NCI-H748 treated with DMSO at 0.1 percent for 48 hours (cell line): ENCODE results near the gene SPDYE18.
"Not testable (repeated sequence)": the region's sequence is repeated elsewhere in the genome, so short reads cannot be mapped to it uniquely, and the experiment has no call there.

Source experiments
- DNase-seq: peaks from one replicate; lab custom pipeline; 2025; lab: John Stamatoyannopoulos, UW

SPDYE18 gene

DNA sequence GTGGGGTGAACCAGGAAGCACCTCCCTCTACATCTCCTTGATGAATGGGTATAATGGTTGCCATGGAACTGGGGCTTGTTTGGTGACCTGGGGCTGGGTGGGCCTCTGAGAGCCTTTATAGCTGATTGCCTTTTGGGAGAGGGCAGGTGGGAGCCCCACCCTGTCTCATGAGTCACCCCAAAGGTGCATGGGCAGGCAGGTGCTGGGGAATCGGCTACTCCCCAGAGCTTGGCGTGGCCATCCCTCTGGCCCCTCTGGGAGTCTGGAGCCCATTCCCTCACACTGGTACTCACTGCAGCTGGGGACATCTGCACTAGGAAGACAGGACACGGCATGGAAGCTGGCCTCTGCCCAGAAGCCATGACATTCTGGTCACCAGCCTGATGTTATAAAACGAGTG lies at the start of gene SPDYE18:
SPDYE18 (minus strand) TSS at position 2 of the 400 bp plus-strand sequence. CDS start 2,046 bp downstream, outside the sequence.
- DNase-seq, result not testable (repeated sequence)

- DNase-seq, result not testable (repeated sequence)
Measured at GRCh38 chr7:77108362-77108761, 46.0 kb upstream of the SPDYE18 start.

GRCh38 chr7:77107659-77108058 lies 45.3 kb upstream of the SPDYE18 start:
- DNase-seq, result not testable (repeated sequence)

- not testable (repeated sequence) for DNase-seq
Measured at GRCh38 chr7:77105904-77106303, 43.5 kb upstream of the SPDYE18 start.

DNA sequence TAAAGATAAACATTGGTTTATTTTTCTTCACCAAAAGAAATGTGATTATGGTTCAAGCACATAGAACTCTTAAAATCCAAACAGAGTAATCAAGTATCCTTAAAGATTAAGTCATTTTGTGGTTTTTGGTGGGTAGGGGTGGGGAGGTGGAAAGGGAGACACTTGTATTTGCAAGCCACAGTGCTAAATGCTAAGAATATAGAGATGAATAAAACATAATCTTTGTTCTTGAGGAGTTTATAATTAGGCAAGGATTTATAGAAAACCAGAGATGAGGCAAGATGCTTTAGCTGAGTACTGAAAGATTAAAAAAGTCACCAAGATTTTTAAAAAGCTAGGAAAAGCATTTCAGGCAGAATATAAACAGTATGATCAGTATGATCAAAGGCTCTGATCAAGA lies 40.3 kb upstream of the SPDYE18 start:
- DNase-seq, result not testable (repeated sequence)

DNA sequence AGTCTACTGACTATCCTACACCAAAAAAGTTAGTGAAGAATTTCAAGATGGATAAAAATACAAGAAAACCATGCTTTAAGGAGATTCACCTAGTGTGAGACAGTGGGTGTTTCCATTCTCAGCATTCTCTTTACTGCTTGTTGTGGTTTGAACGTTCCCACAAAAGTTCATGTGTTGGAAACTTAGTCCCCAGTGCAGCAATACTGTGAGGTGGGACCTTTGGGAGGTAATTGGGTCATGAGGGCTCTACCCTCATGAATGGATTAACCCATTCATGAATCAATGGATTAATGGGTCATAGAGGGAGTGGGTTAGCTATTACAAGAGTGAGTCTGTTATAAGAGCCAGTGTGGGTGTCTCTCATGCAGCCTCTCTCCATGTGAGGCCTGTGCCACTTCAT lies 38.8 kb upstream of the SPDYE18 start:
- DNase-seq, result not testable (repeated sequence)

DNA sequence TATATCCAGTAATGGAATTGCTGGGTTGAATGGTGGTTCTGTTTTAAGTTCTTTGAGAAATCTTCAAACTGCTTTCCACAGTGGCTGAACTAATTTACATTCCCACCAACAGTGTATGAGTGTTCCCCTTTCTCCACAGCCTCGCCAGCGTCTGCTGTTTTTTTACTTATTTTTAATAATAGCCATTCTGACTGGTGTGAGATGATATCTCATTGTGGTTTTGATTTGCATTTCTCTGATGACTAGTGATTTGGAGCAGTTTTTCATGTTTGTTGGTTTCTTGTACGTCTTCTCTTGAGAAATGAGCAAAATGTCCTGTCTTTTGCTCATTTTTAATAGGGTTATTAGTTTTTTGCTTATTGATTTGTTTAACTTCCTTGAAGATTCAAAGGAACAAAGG lies 38.1 kb upstream of the SPDYE18 start:
- not testable (repeated sequence) for DNase-seq

DNA sequence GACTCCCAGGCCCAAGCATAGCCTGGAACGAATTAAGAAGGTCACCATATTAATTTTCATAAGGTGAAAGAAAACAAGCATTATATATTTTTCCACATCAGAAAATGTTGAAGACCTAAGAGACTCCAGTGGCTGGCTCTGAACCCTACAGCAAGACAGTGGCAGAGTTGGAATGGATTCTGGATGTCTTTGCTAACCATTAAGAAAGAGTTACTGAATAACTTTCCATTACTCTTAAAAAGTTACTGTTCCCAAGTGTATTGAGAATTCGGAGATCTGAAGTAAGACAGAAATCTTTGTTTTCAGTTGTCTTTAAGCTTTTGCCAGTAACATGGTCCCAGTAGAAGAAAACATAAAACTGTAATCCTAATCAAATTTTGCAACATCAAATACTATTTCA lies 29.9 kb upstream of the SPDYE18 start:
- DNase-seq, result not testable (repeated sequence)

DNA sequence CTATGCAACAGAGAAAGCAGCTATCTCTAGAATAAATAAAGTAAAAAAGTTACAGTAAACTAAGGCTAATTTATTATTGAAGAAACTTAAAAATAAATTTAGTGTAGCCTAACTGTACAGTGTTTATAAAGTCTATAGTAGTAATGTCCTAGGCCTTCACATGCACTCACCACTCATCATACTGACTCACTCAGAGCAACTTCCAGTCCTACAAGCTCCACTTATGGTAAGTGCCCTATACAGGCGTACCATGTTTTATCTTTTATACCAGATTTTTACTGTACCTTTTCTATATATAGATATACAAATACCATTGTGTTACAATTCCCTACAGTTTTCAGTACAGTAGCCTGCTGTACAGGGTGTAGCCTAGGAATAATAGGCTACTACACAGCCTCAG lies 19.8 kb upstream of the SPDYE18 start:
- not testable (repeated sequence) for DNase-seq

- DNase-seq, result not testable (repeated sequence)
Measured at GRCh38 chr7:77080236-77080635, 17.9 kb upstream of the SPDYE18 start.

DNA sequence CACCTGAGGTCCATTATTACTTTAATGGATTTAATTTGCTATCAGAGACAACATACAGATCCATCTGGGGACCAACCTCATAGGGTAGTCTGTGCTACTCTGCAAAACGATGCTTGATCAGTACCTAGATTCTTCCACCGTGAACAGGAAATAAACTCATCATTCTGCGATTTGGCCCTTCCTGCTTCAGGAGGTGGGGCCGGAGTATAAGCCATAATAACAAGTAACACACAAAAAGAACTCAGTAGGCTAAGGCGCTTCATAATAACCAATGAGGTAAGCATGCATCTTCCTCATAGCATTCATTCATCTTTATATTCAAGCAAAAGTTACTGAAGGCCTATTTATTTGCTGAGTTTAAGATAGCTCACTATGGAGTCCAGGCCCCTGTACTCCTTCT lies 17.3 kb upstream of the SPDYE18 start:
- not testable (repeated sequence) for DNase-seq

DNA sequence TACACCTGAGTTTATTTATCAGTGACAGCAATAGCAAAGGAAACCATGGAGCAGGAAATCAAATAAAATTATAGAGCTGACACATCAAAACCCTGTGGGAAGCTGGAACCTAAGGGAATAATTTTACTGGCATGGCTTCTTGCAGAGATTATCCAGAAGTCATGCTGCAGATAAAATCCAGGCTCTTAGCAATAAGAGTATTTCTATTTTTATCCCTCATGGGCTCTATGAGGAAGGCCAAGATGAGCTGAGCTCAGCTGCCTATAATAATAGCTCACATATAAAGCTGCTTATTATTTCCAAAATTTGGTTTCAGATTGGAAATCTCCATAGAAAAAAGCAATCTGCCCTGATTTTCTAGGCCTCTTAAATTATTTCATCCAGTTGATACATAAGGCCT lies 16.8 kb upstream of the SPDYE18 start:
- DNase-seq, result not testable (repeated sequence)

DNA sequence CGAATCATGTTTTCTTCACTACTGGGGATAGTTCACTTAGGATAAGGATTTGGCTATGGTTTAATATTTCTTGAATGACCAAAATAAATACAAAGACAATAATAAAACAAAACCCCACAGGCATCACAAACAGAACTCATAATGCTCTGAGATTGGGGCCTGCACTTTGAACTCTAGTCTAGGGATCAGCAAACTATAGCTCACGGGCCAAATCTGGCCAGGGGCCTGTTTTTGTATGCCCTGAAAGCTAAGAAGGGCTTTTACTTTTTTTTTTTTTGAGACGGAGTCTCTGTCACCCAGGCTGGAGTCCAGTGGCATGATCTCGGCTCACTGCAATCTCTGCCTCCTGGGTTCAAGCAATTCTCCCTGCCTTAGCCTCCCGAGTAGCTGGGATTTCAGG lies 14.7 kb upstream of the SPDYE18 start:
- DNase-seq, result not testable (repeated sequence)

DNA sequence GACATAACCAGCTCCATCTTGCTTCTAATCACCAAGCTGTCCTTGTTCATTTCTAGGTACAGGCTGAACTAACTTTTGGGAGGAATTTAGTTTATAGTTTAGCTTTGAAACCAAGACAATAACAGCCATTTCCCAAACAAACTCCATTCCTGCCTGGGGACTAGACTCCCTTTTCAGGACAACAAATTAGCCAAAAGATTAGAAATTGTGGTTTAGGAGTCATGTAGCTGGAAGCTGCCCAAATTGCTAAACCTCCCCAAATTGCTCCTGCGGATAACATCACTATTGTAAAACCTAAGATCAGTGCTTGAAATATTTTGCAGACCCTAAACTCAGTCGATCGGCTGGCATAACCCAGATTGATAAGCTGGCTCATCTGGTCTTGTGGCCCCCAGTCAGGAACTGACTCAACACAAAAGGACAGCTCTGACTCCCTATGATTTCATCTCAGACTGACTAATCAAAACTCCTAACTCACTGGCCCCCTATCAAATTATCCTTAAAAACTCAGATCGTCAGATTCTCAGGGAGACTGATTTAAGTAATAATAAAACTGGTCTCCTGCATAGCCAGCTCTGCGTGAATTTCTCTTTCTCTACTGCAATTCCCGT lies 12.5 kb upstream of the SPDYE18 start:
- not testable (repeated sequence) for DNase-seq

GRCh38 chr7:77071108-77071507 lies 8.8 kb upstream of the SPDYE18 start:
- not testable (repeated sequence) for DNase-seq

DNA sequence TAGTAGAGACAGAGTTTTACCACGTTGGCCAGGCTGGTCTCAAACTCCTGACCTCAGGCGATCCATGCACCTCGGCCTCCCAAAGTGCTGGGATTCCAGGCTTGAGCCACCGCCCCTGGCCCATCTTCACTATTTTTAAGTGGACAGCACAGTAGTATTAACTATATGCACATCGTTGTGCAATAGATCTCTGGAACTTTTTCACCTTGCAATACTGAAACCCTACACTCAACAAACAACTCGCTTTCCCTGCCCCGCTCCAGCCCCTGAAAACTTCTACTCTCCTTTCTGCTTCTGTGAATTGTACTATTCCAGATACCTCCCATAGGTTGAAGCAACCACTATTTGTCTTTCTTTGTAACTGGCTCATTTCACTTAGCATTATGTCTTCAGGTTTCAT lies 3.5 kb upstream of the SPDYE18 start:
- not testable (repeated sequence) for DNase-seq

- DNase-seq, result not testable (repeated sequence)
Measured at GRCh38 chr7:77063732-77064131, 1.4 kb upstream of the SPDYE18 start.

GRCh38 chr7:77032261-77032660 lies 30.1 kb downstream of the SPDYE18 start, which contains the start of gene SPDYE17:
Gene SPDYE17, minus strand, starts transcription at chr7:77032361. Its CDS starts 1,791 bp downstream, at chr7:77030570.
- DNase-seq, result not testable (repeated sequence)

DNA sequence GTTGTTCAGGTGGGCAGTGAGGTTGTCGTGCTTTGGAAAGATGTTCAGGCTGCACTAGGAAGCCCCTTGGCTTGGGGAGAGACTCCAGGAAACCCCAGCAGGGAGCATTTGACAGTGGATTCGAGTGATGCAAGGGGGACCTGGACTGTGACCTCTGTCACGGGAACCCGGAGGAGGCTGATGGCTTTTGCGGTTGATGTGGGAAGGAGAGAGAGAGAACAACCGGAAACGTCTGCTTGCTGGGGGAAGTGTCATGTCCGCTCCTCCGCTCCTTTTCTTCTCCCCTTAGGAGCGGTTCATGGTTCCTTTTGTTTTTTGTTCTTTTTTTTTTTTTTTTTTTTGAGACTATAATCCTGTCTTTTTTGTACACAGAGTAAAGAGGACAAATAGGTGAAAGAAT lies 36.0 kb downstream of the SPDYE18 start:
- not testable (repeated sequence) for DNase-seq

DNA sequence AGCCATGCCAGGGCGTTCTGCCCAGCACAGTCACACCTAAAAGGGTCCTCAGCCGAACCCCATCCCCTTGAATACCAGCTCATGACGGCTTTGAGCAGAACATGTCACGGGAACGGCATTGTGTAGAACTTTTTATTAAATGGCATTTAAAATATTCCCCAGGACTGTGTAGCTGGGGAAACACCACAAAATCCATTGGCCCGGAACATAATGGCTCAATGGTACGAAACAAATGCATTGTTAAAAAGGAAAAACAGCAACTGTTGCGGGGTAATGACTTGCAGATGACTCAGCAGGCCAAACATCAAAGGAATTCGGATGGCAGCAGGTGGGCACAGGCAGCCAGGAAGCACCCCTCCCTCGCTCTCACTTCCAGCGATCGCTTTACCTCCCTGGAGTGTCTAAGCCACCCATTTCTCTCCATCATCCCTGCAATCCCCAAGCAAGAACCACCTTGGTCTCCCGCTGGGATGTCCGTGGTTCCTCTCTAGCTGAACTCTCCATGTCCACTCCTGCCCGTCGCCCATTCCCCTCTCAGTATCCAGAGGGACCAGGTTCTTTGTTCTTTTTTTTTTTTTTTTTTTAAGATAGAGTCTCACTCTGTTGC lies 52.2 kb downstream of the SPDYE18 start:
- not testable (repeated sequence) for DNase-seq

DNA sequence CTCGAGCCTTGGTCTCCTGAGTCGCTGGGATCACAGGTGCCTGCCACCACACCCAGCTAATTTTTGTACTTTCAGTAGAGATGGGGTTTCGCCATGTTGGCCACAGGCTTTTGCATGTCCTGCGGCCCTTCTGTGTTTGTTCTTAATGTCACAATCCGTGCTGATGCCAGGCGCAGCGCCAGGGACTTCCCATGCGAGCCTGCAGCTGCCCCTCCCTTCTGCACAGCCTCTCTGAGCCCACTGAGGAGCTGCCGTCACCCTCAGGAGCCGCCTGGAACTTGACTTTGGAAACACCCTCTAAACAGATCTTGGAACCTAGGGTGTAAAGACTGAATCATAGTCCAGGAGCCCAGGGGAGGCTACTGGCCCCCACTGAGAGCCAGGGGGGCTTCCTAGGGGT lies 54.4 kb downstream of the SPDYE18 start:
- not testable (repeated sequence) for DNase-seq

- not testable (repeated sequence) for DNase-seq
Measured at GRCh38 chr7:77006127-77007110, 55.9 kb downstream of the SPDYE18 start.
